ACC112 (cell line): ENCODE measurements around the gene IL17RA.
A peak's percentile ranks its signal among the peaks of the same experiment; 100 is the strongest.

Experiments
- H2AFZ ChIP-seq: fragments of 200-600 bp; sonication (generic); one replicate; pipeline ENCODE4 v1.6.0; 2017; ENCODE audit warnings: antibody characterized with exemption, low read length; ENCODE audit not compliant: unreplicated experiment
- H3K27ac ChIP-seq: fragments of 200-600 bp; sonication (generic); 2 replicates; pipeline ENCODE4 v1.5.1; 2014; ENCODE audit warnings: low read depth, mild to moderate bottlenecking, antibody characterized with exemption, low read length, moderate library complexity
- H3K27me3 ChIP-seq: fragments of 200-600 bp; sonication (generic); 2 replicates; pipeline ENCODE4 v1.6.1; 2014; ENCODE audit warnings: mild to moderate bottlenecking, antibody characterized with exemption, low read length, moderate library complexity, mixed read lengths; ENCODE audit not compliant: insufficient read depth
- H3K36me3 ChIP-seq: fragments of 200-600 bp; sonication (generic); 2 replicates; pipeline ENCODE4 v1.6.1; 2016; ENCODE audit warnings: mild to moderate bottlenecking, antibody characterized with exemption, low read length, moderate library complexity, mixed read lengths; ENCODE audit not compliant: insufficient read depth
- H3K4me1 ChIP-seq: fragments of 200-600 bp; sonication (generic); one replicate; pipeline ENCODE4 v1.6.1; 2016; ENCODE audit warnings: low read length, mixed read lengths; ENCODE audit not compliant: insufficient read depth, unreplicated experiment, control insufficient read depth
- H3K4me3 ChIP-seq: fragments of 200-600 bp; sonication (generic); 2 replicates; pipeline ENCODE4 v1.5.1; 2014; ENCODE audit warnings: mild to moderate bottlenecking, low read depth, low read length
- H3K79me2 ChIP-seq: fragments of 200-600 bp; sonication (generic); one replicate; pipeline ENCODE4 v1.6.0; 2016; ENCODE audit warnings: low read length; ENCODE audit not compliant: control insufficient read depth, unreplicated experiment, insufficient read depth

Gene IL17RA

DNA sequence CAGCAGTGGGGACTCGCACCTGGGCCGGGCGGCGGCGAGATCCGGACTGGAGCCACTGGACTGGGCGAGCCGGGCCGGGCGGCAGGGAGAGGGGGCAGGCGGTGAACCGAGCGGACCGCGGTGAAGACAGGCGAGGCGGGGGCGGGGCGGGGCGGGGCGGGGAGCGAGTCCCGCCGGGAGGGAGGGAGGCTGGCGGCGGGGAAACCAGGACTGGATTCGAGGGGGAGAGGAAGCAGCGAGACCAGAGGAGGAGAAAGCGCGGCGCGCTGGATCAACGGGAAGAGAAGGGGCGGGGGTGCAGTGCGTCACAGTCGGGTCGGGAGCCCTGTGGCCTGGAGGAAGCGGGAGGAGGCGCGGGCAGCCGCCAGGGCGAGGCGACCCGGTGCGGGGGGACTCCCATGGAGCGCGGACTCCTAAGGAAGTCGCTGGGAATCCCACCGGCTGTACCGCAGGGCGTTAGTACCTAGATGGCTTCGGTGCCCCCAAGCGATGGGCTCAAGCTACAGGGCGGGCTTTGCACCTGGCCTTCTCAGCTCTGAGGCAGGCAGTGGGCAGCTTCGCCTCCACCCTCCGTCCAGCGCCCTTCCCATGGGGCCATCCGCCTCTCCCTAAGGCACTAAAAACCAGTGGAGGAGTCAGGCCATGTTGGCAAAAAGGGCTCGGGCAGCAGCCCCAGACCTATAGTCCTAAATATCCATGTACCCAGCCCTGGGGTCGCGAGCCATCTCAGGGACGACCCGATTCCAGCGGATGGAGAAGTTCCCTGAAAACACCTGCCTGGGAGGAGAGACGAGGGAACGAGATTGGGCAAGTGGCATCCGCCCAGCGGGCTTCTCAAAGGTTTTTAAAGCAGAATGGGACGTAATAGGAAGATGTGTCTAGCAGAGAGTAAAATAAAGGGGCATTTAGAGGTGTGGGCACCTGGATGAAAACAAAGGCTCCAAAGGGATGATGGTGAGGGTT is 36.7 kb downstream of the IL17RA start, which contains the start of gene TMEM121B:
Gene TMEM121B (minus strand): TSS at position 128 of the 963 bp plus-strand sequence. CDS start 233 bp downstream, outside the sequence.
- Histone ChIP-seq H3K79me2 (no peaks in the 10 kb centered on the region), H3K4me1 (no peaks in the 10 kb centered on the region), H3K27me3 (peaks cover 24% of the 10 kb centered on the region; the same call in 1 of the 2 replicates), H3K36me3 (no peaks in the 10 kb centered on the region), H2AFZ (no peak within 1 kb of the TSS), H3K4me3 (peak within 1 kb of the TSS; percentile 75), H3K27ac (no peak within 1 kb of the TSS)

DNA sequence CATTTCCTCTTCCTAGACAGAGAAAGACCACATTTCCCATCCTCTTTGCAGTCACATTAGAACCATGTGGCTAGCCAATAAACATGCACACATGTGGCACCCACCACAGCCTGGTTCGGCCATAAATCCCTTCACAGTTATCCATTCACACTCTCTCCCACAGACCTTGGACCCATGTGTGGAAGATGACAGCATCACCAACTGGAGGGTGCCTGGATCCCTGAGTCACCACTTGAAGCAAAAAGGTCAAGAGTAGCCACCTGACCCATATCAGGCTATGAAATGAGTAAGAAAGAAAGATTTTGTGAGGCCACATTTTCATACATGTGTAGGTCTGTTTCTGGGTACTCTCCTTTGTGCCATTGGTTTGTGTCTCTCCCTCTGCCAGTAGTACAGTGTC is 45.4 kb downstream of the IL17RA start:
- H3K79me2 ChIP-seq: no peaks in the 10 kb centered on the region
- no peaks in the 10 kb centered on the region for H3K27me3 ChIP-seq
- H3K36me3 ChIP-seq: no peaks in the 10 kb centered on the region
- no peak overlapping the region for H3K4me3 ChIP-seq
- H2AFZ ChIP-seq: no peak overlapping the region
- H3K4me1 ChIP-seq: no peaks in the 10 kb centered on the region
- H3K27ac ChIP-seq: no peak overlapping the region

DNA sequence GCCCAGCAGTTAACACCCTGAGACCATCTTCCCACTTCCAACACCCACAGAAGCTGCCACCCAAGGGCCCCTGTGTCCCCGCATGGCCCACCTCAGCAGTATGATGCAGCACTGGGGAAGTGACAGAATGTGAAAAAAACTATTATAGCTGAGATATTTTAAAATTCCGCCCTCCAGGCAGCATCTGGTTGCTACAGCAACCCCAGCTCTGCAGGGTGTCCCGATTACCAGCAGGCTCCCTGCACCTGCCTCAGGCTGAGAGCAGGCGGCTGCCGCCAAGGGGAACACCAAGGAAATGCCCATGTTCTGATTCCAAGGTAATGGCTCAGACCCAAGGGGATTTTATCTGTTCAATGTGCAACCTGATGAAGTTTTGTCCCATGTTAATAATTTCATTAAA is 46.9 kb downstream of the IL17RA start:
- no peak overlapping the region for H3K4me3 ChIP-seq

DNA sequence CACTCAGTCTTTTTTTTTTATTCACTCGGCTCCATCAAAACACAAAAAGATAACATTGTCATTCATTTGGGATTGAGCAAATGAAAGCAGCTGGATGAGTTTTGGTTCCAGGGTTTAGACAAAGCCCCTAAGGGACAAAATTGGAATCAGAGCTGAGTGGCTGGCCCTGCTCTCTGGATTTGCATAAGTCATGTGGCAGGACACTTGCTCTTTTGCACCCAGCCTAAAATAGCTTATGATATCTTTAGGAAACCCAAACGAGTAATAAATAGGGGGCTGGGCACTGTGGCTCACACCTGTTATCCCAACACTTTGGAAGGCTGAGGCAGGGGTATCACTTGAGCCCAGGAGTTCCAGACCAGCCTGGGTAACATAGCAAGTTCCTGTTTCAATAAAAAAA is 47.3 kb downstream of the IL17RA start:
- no peak overlapping the region for H3K27ac ChIP-seq
- no peak overlapping the region for H2AFZ ChIP-seq
- no peak overlapping the region for H3K4me3 ChIP-seq
- H3K36me3 ChIP-seq: no peaks in the 10 kb centered on the region
- no peaks in the 10 kb centered on the region for H3K79me2 ChIP-seq
- no peaks in the 10 kb centered on the region for H3K4me1 ChIP-seq
- no peaks in the 10 kb centered on the region for H3K27me3 ChIP-seq

More for the DNA sequence above, 46.9 kb downstream of the IL17RA start:
- Histone ChIP-seq H3K27ac (no peak overlapping the region), H3K27me3 (no peaks in the 10 kb centered on the region), H2AFZ (no peak overlapping the region), H3K36me3 (no peaks in the 10 kb centered on the region), H3K79me2 (no peaks in the 10 kb centered on the region), H3K4me1 (no peaks in the 10 kb centered on the region)

DNA sequence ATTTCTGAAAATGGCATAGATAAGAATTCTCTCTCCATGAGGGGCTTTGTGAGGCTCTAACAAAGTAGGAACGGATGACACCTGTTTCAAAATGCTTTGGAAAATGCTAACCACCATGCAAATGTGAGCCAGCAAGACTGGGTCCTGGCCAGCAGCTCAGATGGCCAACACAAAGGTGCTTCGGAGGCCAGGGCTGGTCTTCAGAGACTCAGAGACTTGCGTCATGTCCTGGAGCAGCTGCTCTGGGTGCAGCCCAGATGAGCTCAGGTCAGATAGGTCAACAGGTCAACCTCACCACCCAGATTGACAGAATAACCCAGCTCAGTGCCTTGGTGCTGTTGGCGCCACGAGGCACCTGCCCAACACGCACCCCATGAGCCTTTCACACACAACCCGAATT is 48.3 kb downstream of the IL17RA start:
- H3K27me3 ChIP-seq: no peaks in the 10 kb centered on the region
- H2AFZ ChIP-seq: no peak overlapping the region
- H3K4me1 ChIP-seq: no peaks in the 10 kb centered on the region
- no peak overlapping the region for H3K27ac ChIP-seq
- H3K36me3 ChIP-seq: no peaks in the 10 kb centered on the region
- no peak overlapping the region for H3K4me3 ChIP-seq
- no peaks in the 10 kb centered on the region for H3K79me2 ChIP-seq

DNA sequence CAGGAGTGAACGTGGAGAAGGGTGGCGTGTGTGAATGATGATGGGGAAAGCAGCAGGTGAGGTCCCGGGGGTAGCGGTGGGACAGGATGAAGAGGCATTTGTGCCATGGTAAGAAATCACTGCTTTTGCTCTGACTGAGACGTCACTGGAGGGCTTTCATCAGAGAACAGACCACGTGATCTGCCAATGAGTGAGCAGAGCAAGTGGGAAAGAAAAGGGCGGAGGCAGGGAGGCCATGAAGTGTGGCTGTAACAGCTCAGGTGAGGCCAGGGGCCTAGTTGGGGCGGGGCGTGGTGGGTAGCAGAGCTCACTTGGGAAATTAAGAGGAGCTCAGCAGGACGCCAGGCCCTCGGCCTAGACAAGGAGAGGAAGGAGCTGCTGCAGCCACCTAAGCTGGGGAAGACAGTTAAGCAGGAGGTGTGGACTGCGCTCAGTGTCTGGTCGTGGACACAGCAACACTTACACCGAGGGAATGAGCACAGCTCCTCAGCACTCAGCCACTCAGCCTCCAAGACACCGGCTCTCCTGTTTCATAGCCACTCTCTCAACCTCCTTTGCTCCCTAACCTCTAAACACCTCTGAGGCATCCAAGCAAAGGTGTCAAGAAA is 50.5 kb downstream of the IL17RA start:
- no peak overlapping the region for H3K4me3 ChIP-seq
- H3K36me3 ChIP-seq: no peaks in the 10 kb centered on the region
- no peaks in the 10 kb centered on the region for H3K4me1 ChIP-seq
- H2AFZ ChIP-seq: no peak overlapping the region
- no peaks in the 10 kb centered on the region for H3K27me3 ChIP-seq
- no peak overlapping the region for H3K27ac ChIP-seq
- no peaks in the 10 kb centered on the region for H3K79me2 ChIP-seq

DNA sequence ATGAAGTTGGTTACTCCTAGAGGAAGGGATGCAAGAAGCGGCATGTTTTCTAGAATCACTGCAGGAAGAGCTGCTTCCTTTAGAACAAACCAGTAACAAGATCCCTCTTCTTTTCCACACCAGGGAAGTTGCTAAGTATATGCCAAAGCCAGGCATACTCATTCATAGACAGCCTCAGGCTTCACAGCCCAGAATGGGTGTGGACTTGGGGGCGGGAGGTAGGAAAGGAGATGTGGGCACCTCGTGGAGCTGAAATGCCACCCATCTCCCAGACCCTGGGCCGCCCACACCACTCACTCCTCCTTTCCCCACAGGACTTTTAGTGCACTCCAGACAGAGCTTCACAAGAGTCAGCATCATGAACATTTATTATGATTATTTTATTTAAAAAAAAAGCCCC is 52.4 kb downstream of the IL17RA start:
- no peaks in the 10 kb centered on the region for H3K36me3 ChIP-seq
- H3K27me3 ChIP-seq: no peaks in the 10 kb centered on the region
- no peaks in the 10 kb centered on the region for H3K79me2 ChIP-seq
- H3K4me1 ChIP-seq: no peaks in the 10 kb centered on the region
- H3K27ac ChIP-seq: no peak overlapping the region
- H3K4me3 ChIP-seq: no peak overlapping the region
- no peak overlapping the region for H2AFZ ChIP-seq

DNA sequence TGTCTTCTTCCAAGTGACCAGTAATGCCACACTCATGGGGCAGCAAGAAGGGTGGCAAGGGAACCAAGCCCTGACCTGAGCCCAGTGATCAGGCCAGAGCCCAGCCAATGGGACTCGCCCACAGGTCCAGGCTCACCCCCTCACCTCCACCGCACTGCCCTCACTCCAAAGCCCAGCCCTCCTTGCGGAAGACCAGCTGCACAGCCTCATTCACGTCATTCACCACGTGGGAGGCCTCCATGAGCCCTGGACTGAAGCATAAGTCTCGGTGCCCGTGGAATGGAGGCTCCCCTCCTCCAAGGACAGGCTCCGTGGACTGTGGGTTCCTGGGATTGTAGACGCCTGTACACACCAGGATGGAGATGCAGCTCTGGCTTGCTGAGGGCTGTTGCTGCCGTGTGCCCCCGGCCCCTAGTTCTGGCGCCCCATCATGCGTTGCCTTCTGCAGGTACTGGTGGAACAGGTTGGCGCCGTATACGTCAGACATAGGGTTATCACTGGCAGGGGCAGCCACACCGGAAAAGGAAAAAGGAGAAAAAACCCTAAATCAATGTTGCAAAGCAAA is 53.1 kb downstream of the IL17RA start:
- no peak overlapping the region for H2AFZ ChIP-seq
- H3K27ac ChIP-seq: no peak overlapping the region
- no peaks in the 10 kb centered on the region for H3K27me3 ChIP-seq
- no peaks in the 10 kb centered on the region for H3K79me2 ChIP-seq
- H3K4me3 ChIP-seq: no peak overlapping the region
- H3K36me3 ChIP-seq: no peaks in the 10 kb centered on the region
- H3K4me1 ChIP-seq: no peaks in the 10 kb centered on the region

DNA sequence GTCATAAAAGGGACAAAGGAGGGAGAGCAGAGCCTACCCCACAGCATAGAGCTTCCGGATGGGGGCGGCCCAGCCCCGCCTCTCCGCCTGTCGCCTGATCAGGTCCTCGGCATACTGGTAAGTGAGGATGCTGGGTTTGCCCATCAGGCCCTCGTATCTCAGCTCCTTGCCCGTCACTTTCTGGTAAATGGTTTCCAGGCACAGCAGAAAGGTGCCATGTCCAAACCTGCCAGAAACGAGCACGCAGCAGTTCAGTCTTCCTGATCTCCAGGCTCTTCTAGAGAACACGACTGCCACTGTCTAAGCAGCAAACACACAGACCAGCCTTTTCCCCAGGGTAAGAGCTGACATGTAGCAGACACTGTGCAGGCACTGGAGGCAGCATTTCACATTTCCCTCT is 53.7 kb downstream of the IL17RA start:
- Histone ChIP-seq H3K4me3 (no peak overlapping the region), H2AFZ (no peak overlapping the region), H3K79me2 (no peaks in the 10 kb centered on the region), H3K36me3 (no peaks in the 10 kb centered on the region), H3K27me3 (no peaks in the 10 kb centered on the region), H3K27ac (no peak overlapping the region), H3K4me1 (no peaks in the 10 kb centered on the region)

DNA sequence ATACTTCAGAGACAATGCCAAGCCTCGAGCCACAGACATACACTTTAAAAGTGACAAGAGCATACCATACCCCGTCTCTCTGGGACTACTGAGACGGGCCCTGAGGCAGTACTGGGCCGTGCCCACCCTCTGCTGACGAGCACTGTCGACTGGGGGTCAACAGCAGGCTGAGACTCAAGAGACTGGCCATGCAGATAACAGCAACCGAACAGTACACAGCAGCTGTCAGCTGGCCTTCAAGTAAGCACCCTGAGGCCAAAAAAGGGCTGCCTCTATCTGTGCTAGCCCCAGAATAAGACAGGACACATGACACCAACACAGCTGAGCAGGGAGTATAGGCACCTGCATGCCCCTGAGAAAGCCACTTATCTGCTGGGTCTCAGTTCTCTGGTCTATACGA is 55.2 kb downstream of the IL17RA start:
- Histone ChIP-seq H3K27me3 (no peaks in the 10 kb centered on the region), H2AFZ (no peak overlapping the region), H3K4me1 (no peaks in the 10 kb centered on the region), H3K79me2 (no peaks in the 10 kb centered on the region), H3K36me3 (no peaks in the 10 kb centered on the region), H3K4me3 (no peak overlapping the region), H3K27ac (no peak overlapping the region)
